Cardiac muscle cell (in vitro differentiated cells and primary cell): Measurements from ENCODE around the gene FAM78A. TPM values are rescaled to one million over a fixed set of nuclear protein-coding genes. Genes with fewer than 3 reads are reported as not detected.

Source experiments
- DNase-seq, 2 donors: peaks; one replicate each; pipeline versions ENCODE4 v3.0.0 to v3.0.0-alpha.2; 2010 to 2017; ENCODE audit warnings: low read depth in 1 of 2, low spot score in 1 of 2
- H3K27ac ChIP-seq: fragments of 200-600 bp; sonication (generic); 2 replicates; pipeline ENCODE4 v1.5.1; 2016
- H3K27me3 ChIP-seq: fragments of 200-600 bp; sonication (generic); 2 replicates; pipeline ENCODE4 v1.6.0; 2016; ENCODE audit warnings: control low read depth
- H3K36me3 ChIP-seq: fragments of 200-600 bp; sonication (generic); 2 replicates; pipeline ENCODE4 v1.5.1; 2016; ENCODE audit warnings: control low read depth
- H3K4me1 ChIP-seq: fragments of 200-600 bp; sonication (generic); 2 replicates; pipeline ENCODE4 v1.8.1; 2017; ENCODE audit warnings: low read depth, mild to moderate bottlenecking, mixed run types
- H3K4me3 ChIP-seq: fragments of 200-600 bp; sonication (generic); 2 replicates; pipeline ENCODE4 v1.5.1; 2016; ENCODE audit warnings: mild to moderate bottlenecking
- H3K9me3 ChIP-seq: fragments of 200-600 bp; sonication (generic); 2 replicates; pipeline ENCODE4 v1.5.1; 2017; ENCODE audit warnings: low read depth, mild to moderate bottlenecking, control low read depth
- polyA plus RNA-seq: library from polyadenylated mRNA; unstranded; fragments of >200 nt; fragmentation: Nextera tagmentation; extraction: Ambion mirVana; gene quantifications from 2 replicates; pipeline ENCODE4 v1.2.1, GENCODE V29; 2016
- total RNA-seq: library from RNA; depleted of rRNA; stranded (reverse); fragments of >200 nt; gene quantifications from 2 replicates; pipeline ENCODE4 v1.2.3, GENCODE V29; 2016
- TF ChIP-seq, protein P1 (sequence below): IDR thresholded peaks from 2 replicates; pipeline ENCODE4 v1.5.1; 2012; ENCODE audit warnings: low read depth, mild to moderate bottlenecking, low read length

The FAM78A gene
- total and polyA plus RNA-seq, 2 experiments from 2014 or later: 21.5 to 42.6 TPM

- H3K4me1 ChIP-seq: no peaks in the 10 kb centered on the region
- H3K27ac ChIP-seq: no peak overlapping the region
- H3K36me3 ChIP-seq: no peaks in the 10 kb centered on the region
- TF ChIP-seq, protein P1, sequence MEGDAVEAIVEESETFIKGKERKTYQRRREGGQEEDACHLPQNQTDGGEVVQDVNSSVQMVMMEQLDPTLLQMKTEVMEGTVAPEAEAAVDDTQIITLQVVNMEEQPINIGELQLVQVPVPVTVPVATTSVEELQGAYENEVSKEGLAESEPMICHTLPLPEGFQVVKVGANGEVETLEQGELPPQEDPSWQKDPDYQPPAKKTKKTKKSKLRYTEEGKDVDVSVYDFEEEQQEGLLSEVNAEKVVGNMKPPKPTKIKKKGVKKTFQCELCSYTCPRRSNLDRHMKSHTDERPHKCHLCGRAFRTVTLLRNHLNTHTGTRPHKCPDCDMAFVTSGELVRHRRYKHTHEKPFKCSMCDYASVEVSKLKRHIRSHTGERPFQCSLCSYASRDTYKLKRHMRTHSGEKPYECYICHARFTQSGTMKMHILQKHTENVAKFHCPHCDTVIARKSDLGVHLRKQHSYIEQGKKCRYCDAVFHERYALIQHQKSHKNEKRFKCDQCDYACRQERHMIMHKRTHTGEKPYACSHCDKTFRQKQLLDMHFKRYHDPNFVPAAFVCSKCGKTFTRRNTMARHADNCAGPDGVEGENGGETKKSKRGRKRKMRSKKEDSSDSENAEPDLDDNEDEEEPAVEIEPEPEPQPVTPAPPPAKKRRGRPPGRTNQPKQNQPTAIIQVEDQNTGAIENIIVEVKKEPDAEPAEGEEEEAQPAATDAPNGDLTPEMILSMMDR: no peak
- H3K9me3 ChIP-seq: no peaks in the 10 kb centered on the region
- peak in 1 of 2 donors; percentile 26 for DNase-seq
- H3K4me3 ChIP-seq: no peak overlapping the region
- H3K27me3 ChIP-seq: no peaks in the 10 kb centered on the region
Observed at GRCh38 chr9:131318231-131319085, 42.1 kb upstream of the FAM78A start.

DNA sequence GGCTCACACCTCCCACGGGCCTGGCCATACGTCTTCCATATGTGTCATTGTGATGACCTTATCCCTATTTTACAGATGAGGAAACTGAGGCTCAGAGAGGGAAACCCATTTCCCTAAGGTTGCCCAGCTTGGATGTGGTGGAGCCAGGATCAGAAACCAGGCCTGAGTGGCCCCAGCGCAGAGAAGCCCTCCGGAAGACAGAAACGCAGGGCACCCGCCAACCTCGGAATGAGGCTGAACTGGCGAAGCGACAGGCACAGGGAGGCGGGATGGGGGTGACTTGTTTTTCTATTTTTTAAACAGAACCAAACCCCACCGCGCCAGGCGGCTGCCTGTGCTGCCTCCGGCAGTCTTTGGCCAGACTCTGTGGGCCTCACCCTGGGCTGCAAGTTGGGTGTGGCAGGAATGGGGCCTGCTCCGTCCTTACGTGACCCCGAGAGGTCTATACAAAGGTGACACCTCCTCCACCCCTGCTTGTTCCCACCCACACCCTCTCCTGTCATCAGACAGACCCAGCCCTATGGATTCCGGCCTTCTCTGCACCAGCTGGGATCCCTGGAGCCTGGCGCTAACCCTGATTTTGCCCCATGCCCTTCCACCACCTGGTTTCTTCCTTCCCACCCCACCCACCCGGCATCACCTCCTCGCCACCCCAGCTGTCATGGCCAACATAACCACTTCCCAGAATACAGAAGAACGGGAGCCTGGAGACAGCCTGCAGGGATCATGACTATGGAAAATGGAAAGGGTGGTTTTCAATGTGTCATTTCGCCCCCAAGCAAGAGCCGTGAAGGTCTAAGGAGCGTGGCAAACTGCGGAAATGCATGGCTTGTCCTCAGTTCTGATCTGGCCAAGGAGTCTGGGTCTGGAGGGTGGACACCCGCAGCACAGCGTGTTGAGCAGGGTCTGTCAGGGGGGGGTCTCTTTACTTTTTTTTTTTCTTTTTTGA, 36.8 kb upstream of the FAM78A start:
- TF ChIP-seq, protein P1: no peak
- no peak overlapping the region for H3K27ac ChIP-seq
- H3K27me3 ChIP-seq: no peaks in the 10 kb centered on the region
- H3K36me3 ChIP-seq: no peaks in the 10 kb centered on the region
- no peaks in the 10 kb centered on the region for H3K9me3 ChIP-seq
- no peak overlapping the region for H3K4me3 ChIP-seq
- peaks cover 5% of the 10 kb centered on the region for H3K4me1 ChIP-seq
- DNase-seq: no peak

GRCh38 chr9:131312246-131312645, 35.9 kb upstream of the FAM78A start:
- peaks cover 5% of the 10 kb centered on the region for H3K4me1 ChIP-seq
- no peaks in the 10 kb centered on the region for H3K27me3 ChIP-seq
- no peaks in the 10 kb centered on the region for H3K36me3 ChIP-seq
- H3K4me3 ChIP-seq: no peak overlapping the region
- no peak overlapping the region for H3K27ac ChIP-seq
- no peaks in the 10 kb centered on the region for H3K9me3 ChIP-seq
- DNase-seq: no peak
- TF ChIP-seq, protein P1: no peak

DNA sequence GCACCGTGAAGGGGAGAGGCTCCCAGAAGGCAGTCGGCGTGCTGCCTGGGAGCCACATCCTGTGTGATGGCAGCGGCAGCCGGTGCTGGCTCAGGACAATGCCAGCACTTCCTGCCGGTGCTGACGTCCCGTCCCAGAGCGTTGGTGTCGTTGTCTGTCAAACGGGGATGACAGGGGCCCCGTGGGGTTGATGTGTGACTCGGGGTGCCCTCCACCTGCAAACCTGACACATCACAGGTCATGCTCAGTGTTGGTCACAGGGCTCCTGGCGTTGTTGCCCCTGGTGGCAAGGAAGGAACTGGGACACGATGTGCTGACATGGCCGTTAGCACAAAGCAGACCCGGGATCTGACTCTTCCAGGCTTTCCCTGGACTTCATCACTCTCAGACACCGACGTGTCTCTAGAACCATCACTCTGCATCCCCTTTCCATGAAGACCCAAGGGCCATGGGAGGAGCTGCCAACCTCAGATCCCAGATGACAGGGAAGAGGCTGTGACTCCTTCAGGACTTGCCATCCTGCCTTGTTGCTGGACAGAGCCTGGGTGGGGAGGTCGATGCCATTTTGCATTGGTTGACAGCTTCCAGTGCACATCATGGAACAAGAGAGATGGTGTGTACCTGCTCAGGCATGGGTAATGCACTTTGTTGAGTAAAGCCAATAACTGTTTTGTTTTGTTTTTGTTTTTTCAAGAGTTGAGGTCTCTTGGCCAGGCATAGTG, 34.7 kb upstream of the FAM78A start:
- Histone ChIP-seq H3K27ac (peak overlapping the region; percentile 4), H3K9me3 (no peaks in the 10 kb centered on the region), H3K4me1 (peaks cover 5% of the 10 kb centered on the region), H3K27me3 (no peaks in the 10 kb centered on the region), H3K4me3 (no peak overlapping the region), H3K36me3 (no peaks in the 10 kb centered on the region)
- DNase-seq: no peak
- TF ChIP-seq, protein P1: no peak
